Stimulated activated CD8-positive, alpha-beta memory T cell treated with anti-CD3 and anti-CD28 coated beads, Interleukin-7, amount 100 ng/mL, for 24 hours (primary cell): ENCODE results near the gene GAS6.
"Not testable (repeated sequence)": the region's sequence is repeated elsewhere in the genome, so short reads cannot be mapped to it uniquely, and the experiment has no call there.

Experiments used
- DNase-seq: peaks from one replicate; pipeline ENCODE4 v3.0.0-alpha.2; 2020; ENCODE audit warnings: low read depth

Gene GAS6

DNA sequence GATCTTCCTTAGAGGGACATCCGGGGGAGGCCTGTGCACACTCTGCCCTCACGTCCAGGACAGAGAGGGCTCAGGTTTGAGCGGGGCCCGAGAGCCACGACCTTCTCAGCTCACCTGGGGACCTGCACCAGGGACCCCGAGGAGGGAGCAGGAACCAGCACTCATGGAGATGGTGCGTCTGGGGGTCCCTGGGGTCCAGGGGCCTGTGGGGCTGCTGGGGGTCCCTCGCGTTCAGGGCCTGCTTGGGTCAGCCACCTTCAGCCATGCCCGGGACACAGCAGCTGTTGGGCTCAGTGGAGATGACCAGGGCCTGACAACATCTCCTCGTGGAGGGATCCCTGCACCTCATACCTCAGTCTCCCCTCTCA lies 57.8 kb downstream of the GAS6 start:
- no peak for DNase-seq

DNA sequence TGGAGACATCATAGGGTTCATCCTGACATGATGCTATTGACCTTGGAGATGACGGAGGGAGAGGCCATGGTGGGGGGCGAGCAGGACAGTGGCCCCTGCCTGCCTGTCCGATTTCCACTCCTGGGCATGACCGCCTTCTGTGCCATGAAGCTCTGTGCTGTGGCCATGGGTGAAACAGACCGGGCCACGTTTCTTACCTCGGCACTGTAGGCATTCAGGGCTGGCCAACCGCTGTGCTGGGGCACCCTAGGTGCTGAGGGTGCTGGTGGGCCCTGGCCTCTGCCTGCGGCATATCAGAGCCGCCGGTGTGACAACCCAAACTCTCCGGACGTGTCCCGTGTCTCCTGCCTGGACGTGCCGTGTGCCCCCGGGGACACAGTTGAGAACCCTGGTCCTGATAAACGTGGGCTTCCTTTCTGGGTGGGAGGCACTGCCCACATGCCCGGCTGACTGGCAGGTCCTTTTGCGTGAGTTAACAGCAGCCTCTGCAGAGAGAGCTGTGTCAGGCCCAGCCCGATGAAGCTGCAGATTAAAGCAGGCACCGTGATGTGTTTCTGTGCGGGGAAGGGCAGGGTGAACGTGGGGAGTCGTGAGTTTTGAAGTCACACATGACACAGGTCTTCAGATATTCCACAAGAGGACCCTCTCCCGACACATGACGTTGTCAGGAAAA lies 58.3 kb downstream of the GAS6 start:
- no peak for DNase-seq

DNA sequence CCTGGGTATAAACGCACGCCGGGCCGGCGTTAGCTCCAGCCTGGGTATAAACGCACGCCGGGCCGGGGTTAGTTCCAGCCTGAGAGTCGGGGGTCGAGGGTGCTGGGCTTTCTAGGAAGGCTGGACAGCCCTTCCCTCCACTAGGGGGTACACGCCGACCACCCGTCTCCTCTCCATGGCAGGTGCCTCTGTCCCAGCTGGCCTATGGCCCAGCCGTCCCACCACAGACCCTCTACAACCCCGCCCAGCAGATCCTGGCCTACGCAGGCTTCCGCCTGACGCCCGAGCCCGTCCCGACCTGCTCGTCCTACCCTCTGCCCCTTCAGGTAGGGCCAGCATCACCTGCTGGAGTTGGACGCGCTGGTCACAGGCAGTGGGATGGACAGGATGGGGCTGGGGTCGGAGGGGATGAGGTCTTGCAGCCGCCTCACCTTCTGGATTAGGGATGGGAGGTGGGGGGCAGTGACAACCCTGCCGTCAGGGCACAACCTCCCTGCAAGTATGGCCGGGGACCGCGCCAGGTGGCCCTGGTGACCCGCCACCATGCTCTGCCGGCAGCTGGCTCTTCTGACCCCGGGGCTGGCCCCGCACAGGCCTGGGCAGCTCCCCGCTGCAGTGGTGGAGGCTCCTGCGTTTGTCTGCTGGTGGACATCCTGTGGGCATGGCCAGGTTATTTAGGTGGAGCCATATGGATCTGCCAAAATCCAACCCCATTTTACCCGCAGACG lies 59.0 kb downstream of the GAS6 start:
- DNase-seq: no peak

DNA sequence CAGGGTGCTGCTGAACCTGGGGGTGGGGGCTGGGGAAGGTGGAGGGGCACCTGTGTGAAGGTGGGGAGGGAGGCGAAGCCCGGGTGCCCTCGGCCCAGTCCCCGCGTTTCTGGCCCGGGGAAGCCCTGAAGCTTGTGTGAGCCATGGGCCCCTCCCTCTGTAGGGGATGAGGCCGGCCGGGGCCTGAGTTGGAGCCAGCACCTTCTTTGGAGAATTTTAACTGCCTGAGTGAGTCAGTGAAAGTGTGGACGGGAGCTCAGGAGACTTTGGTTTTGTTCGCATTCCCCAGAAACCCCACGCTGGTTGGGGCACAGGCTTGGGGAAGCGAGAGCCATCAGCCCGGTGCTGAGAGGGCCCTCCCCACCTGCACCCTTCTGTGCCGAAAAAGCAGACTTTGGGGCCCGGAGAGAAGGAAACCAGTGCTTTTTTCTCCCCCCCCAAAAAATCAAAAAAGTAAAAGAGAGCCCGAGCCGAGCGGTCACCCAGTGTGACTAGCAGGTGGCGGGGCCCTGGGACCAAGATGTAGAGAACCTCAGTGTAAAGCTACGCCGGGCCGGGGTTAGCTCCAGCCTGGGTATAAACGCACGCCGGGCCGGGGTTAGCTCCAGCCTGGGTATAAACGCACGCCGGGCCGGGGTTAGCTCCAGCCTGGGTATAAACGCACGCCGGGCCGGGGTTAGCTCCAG lies 59.7 kb downstream of the GAS6 start:
- no peak for DNase-seq

DNA sequence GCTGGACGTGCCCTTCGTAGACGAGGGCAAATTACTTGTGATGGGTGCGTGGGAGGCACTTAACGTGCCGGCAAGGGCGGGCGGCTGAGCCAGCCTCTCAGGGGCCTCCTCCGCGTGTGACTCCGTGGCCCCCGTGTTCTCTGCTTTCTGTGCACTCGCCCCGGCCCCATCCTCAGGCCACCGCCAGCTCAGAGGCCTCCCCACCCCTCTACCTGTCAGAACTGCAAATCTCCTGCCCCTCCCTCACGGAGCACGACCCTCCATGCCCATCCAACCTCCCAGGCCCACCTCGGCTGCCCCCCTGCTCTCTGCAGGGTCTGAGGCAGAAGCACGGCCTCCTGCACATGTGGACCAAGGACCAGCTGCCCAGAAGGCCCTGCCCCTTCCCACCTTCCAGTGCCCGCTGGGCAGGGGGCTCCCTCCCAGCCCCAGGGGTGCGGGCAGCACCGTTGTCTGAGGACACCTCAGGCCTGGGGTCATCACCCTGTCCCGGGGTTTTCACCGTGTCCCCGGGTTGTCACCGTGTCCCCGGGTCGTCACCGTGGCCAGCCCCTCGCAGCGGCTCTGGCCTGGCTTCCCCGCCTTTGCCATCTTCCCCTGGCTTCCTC lies 60.4 kb downstream of the GAS6 start:
- no peak for DNase-seq

DNA sequence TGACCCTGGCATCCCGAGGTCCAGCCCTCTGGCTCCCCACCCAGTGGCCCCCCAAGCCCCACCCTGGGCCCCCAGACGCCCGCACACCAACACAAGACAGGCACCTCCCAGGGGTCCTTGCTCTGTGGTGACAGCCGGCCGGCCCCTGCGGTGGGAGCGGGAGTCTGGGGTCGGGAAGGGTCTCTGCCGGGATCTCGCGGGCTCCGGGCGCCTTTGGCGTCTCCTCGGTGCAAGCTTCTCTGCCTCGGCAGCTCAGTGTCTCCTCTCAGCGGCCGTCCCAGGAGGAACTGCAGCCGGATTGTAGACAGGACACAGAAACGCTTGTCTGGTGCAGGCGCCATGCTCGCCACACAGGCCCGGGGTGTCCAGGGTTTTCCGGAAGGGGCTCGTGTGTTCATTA lies 61.1 kb downstream of the GAS6 start:
- DNase-seq: no peak

DNA sequence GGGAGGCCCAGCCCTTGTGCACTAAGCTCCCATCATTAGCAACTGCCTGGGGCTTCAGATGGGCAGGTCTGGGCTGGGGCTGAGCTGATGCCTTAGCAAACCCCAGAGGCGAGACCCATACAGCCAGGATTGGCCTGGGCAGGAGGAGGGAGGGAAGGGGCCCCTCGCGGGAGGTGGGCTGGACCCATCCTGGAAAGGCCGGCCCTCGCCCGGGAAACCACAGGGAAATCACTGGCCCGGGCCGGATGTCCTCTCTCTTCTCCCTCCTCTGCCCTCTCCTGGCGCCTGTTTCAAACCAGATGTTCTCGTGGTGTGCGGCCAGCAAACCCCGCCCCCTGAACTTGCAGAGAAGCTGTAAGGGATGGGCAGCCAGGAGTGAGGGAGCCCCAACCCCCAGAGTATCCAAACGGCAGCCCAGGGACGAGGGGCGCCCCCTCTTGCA lies 61.8 kb downstream of the GAS6 start:
- DNase-seq: no peak

DNA sequence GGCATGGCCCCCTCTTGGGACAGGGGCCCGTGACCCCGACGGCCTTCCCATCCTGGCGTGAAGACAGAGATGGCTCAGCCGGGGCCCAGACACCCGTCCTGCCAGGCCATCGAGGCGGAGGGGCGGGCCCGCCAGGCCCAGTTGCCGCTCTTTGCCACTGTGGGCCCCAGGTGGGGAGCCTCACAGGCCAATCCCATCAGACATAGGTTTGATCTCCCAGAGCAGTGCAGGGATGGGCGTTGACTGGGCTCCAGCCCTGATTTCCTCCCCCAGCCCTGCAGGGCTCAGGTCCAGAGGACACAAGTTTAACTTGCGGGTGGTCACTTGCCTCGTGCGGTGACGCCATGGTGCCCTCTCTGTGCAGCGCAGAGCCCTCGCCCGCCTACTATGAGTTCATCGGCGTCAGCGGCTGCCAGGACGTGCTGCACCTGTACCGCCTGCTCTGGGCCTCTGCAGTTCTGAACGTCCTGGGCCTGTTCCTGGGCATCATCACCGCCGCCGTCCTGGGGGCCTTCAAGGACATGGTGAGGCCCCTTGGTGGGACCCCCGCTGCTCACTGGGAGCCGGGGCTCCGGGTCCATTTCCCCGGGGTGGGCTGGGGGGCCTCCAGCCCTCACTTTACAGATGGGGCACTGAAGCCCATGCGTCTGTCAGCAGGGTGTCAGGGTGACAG lies 62.5 kb downstream of the GAS6 start:
- no peak for DNase-seq

DNA sequence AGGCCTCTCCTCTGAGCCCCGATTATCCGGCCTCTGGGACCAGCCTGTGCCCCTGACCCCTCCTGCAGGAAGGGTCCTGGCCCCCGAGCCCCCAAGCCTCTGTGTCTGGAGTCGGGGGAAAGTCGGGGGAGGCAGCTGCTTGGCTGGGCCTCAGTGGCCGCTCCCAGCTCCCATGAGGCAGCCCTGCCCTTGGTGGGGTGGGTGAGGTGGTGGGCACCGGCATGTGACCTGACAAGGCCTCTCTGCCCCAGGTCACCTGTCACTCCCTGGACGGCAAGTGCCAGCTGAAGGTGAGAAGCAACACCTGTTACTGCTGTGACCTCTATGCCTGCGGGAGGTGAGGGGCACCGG lies 63.3 kb downstream of the GAS6 start:
- DNase-seq: no peak

DNA sequence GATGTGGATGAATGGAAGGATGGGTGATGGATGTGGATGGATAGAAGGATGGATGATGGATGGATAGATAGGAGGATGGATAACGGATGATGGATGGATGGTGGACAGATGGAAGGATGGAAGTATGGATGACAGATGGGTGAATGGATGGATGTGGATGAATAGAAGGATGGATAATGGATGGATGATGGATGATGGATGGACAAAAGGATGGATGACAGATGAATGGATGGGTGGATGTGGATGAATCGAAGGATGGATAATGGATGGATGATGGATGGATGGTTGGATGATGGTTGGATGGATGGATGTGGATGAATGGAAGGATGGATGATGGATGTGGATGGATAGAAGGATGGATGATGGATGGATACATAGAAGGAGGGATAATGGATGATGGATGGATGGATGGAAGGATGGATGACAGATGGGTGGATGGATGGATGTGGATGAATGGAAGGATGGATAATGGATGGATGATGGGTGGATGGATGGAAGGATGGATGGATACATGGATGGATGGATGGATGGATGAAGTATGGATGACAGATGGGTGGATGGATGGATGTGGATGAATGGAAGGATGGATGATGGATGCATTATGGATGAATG lies 65.6 kb downstream of the GAS6 start:
- no peak for DNase-seq

DNA sequence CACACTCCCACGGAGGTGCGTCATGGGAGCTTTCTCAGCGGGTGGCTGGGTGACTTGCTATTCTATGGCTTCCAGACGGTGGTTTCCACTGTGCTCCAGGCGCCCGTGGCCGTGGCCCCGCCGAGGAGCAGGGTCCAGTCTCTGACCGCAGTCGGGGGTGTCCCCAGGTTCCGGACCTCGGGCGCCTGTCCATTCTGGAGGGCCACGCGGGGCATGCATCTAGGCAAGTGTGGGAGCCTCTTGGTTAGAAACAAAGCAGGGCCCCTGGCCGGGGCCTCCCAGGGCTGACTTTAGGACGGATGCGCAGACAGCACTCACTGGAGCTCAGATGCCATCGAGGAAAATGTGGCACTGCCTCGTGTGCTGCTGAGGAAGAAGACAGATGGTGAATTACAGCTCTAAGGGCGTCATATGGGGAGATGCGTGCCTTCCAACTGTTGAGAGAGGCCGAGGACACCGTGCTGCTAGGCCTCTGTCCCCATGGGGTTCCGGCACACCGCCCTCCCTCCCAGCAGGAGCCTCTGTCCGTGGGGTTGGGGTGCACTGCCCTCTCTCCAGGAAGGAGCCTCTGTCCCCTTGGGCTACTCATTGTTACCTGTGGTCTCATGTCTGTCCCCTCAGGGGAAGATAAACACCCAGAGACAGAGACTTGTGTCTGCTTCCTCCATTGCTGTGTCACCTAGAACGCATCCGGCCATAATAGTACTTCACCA lies 66.8 kb downstream of the GAS6 start:
- no peak for DNase-seq

DNA sequence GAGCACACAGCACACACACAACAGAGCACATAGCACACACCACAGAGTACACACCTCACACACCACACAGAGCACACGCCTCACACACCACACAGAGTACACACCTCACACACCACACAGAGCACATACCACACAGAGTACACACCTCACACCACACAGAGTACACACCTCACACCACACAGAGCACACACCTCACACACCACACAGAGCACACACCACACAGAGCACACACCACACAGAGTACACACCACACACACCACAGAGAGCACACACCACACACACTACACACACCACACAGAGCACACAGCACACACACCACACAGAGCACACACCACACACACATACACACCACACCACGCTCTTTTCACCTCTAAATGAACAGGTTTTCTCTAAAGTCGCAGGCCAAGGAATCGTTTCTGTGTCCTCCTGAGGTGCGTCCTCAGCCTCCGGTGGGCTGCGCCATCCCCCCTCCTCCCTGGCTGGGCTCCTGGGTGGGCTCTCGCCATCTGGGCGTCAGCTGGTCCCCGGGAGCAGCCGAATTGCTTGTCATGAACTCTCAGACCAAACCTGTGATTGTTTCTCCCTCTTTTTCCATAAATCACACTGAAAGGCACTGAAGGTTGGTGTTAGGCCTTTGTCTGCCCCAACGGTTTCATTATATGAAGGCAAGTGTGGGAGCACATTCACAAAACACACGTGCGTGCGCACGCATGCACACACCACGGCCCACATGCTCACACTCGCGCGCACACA lies 67.5 kb downstream of the GAS6 start:
- DNase-seq: no peak

DNA sequence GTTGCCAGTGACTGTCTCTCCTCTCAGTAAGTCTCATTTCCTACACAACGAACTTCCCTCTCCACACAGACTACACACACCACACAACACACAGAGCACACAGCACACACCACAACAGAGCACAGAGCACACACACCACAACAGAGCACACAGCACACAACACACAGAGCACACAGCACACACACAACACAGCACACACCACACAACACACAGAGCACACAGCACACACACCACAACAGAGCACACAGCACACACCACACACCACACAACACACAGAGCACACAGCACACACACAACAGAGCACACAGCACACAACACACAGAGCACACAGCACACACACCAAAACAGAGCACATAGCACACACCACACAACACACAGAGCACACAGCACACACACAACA lies 68.5 kb downstream of the GAS6 start:
- DNase-seq: not testable (repeated sequence)

DNA sequence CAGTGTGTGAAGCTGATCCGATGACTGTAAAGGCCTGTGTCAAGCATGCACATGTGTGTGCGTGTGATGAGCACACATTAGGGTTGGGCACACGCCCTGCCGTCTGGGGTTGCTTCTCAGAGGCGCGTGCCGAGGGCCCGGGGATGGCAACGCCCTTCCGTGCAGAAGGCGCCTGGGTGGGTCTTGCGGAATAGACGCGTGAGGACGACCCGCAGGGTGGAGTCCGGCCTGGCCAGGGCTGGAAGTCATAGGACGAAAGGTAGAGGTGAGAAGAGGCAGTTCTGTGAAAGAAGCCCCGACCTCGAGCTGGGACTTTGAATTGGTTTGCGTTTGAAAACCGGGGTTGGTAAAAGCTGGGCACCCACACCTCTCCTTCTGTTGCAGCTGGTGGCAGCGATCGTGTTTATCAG lies 69.1 kb downstream of the GAS6 start:
- DNase-seq: no peak

DNA sequence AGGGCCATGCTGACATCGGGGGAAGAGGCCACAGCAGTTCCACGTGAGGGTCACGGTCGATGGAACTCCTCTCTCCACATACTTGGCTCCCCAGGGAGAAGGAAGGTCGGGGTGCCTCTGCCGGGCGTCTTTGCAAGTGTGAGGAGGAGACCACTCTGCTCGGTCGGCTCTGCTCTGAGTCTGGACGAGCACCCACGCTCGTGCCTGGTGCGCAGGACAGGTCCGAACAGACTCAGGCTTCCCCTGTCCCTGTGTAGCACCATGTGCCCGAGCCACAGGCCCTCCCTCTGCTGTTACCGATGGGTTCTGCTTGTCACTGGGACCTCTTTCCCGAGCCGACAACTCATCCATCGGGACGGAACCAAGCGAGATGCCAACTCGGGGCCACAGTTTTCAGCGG lies 69.8 kb downstream of the GAS6 start:
- no peak for DNase-seq

DNA sequence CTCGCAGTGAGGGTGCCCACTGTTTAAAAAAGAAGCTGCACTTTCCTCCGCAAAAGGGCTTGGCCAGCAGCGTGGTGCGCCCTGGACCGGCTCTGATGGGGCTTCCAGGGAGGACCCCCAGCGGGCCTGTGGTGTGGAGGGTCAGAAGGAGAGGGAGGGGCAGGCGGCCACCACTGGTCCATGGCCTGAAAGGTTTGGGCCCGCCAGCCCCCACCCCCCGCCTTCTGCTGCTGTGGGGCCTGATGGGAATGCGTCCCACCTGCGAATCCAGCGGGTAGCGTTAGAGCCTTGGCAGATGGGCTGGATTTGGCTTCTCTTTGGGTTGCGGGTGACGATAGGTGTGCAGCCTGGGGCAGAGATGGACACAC lies 70.2 kb downstream of the GAS6 start:
- no peak for DNase-seq

DNA sequence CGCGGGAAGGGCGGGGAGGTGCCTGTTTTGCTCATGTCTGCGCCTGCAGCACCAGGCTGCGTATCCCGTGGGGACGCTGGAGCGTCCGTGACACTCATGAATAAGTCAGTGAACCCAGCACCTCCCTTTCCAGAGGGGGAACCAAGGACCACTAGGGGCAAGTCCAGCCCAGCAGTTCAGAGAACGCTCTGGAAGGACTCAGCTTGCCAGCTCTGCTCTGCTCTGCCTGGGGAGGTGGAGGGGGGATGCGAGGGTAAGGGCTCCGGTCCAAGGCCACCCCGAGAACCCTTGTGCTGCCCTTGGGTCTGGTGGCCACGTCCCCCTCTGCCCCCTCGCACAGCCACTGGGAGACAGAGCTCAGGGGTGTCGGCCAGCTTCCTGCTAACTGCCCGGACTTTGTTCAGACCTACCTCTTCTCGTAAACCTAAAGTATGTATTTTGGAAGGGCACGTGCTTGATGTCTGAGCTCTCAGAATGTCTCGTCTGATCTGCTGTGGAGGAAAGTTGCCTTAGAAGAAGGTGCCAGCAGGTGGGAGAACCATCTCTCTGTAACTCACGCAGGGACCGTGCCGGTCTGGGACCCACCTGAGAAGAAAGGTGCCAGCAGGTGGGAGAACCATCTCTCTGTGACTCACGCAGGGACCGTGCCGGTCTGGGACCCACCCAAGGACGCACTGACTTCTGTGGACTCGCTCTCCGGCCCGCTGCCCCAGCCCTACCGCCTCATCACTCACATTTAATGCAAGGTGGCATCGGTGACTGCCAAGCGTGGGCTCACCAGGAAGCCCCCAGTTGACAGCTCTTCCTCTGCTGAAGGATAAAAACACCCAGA lies 70.8 kb downstream of the GAS6 start:
- DNase-seq: no peak

DNA sequence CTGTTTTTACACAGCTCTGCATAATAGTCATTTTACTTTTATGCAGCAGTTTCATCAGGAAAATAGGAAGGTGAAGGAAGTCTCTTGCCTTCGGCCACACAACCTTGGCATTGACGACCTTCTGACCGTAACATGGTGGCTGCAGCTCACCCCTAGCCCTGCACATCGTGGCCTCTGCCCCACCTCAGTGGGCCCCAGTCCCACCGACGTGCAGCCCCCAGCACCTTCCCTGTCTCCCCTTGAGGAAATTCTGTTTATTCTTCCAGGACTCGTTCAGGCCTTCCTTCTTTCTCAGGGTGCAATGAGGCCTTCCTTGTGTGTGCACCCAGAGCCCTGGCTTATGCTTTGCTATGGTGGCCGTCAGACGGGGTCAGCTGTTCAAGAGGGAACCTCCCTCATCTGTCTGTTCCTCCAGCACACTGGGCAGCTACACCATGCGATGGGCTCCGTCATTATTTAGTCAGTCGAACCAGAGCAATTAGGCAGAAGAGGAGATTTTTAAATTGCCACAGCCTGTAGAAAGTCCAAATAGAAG lies 71.6 kb downstream of the GAS6 start:
- DNase-seq: no peak

DNA sequence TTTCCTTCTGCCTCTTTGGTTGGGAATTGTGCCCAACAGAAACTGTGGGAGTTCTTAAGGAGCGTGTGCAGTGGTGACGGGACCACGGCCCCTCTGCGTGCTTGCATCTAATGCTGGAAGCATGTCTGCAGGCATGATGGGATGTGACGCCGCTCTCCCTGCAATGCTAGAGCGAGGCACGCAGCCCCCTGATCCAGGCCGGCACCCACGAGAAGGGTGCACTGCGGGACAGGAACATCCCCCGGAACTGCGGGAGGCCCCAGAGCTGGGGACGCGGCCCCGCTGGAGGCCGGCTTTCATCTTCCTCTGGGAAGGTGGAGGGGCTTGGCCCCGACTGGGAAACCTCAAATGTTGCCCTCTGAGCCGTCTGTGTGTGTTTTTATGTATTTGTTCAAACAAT lies 72.1 kb downstream of the GAS6 start:
- no peak for DNase-seq

DNA sequence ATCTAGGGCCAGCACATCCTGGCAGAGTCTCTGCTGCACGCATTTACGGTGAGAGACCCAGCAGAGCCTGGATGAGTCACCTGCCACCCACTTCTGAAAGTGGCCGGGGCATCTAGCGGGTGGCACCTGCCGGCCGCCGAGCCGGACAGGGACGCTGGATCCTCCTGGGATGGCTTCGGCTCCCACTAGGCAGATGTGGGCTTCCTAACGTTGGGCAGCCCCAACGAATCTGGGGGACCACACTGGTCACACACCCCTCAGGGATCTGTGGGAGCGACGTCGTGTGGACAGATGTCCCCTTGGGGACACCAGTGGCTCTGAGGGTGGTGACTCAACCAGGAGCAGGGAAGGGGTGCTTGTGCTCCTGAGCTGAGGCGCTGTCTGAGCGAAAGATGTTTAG lies 72.7 kb downstream of the GAS6 start:
- DNase-seq: no peak
